Ishikawa (cell line): Measurements from ENCODE around the gene HLCS.

ENCODE experiments used
- EGR1 ChIP-seq: IDR thresholded peaks from 2 replicates; pipeline ENCODE4 v1.6.1; 2012
- EP300 ChIP-seq: IDR thresholded peaks from 2 replicates; pipeline ENCODE4 v1.6.1; 2012; ENCODE audit warnings: borderline replicate concordance
- FOXM1 ChIP-seq: IDR thresholded peaks from 2 replicates; pipeline ENCODE4 v1.6.1; 2012; ENCODE audit warnings: low read depth, borderline replicate concordance
- RAD21 ChIP-seq: IDR thresholded peaks from 2 replicates; pipeline ENCODE4 v1.6.1; 2012; ENCODE audit warnings: low read depth
- REST ChIP-seq: IDR thresholded peaks from 2 replicates; pipeline ENCODE4 v1.6.1; 2012; ENCODE audit warnings: low read depth, mild to moderate bottlenecking
- TAF1 ChIP-seq: IDR thresholded peaks from 2 replicates; pipeline ENCODE4 v1.6.1; 2012; ENCODE audit warnings: low read depth, mild to moderate bottlenecking
- TEAD4 ChIP-seq: IDR thresholded peaks from 2 replicates; pipeline ENCODE4 v1.6.1; 2012
- YY1 ChIP-seq: IDR thresholded peaks from 2 replicates; pipeline ENCODE4 v1.6.1; 2012; ENCODE audit warnings: low read depth
- ZBTB7A ChIP-seq: IDR thresholded peaks from 2 replicates; pipeline ENCODE4 v1.6.1; 2012; ENCODE audit warnings: low read depth
- TF ChIP-seq, protein P1 (sequence below): IDR thresholded peaks from 2 replicates; pipeline ENCODE4 v1.6.1; 2012

GRCh38 chr21:36747815-36748383, 218.6 kb downstream of the HLCS start:
- TF ChIP-seq REST (no peak), EP300 (no peak), ZBTB7A (no peak), TAF1 (no peak), RAD21 (peak; percentile 32; the same call in 1 of the 2 replicates), EGR1 (no peak), TEAD4 (no peak), FOXM1 (no peak), YY1 (no peak)
- TF ChIP-seq, protein P1, sequence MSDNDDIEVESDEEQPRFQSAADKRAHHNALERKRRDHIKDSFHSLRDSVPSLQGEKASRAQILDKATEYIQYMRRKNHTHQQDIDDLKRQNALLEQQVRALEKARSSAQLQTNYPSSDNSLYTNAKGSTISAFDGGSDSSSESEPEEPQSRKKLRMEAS = peak; percentile 44; the same call in 1 of the 2 replicates
